Fibroblast of lung (primary cell): Measurements from ENCODE around the gene GPAT2. TPM values are rescaled to one million over a fixed set of nuclear protein-coding genes. Genes with fewer than 3 reads are reported as not detected.
"Not testable (repeated sequence)": the region's sequence is repeated elsewhere in the genome, so short reads cannot be mapped to it uniquely, and the experiment has no call there.

Experiments used
- DNase-seq, 2 donors: peaks; one replicate each; pipeline versions ENCODE4 v3.0.0 to v3.0.0-alpha.2; 2010; ENCODE audit warnings: low read depth in 2 of 2
- H2AFZ ChIP-seq: 2 replicates; pipeline ENCODE4 v1.5.1; 2012; ENCODE audit warnings: low read length, control low read depth, inconsistent platforms
- H3K27ac ChIP-seq: 2 replicates; pipeline ENCODE4 v1.5.1; 2011; ENCODE audit warnings: low read length, control low read depth; ENCODE audit not compliant: insufficient read depth
- H3K27me3 ChIP-seq: 2 replicates; pipeline ENCODE4 v1.5.1; 2011; ENCODE audit warnings: mild to moderate bottlenecking, low read length; ENCODE audit not compliant: control insufficient read depth, insufficient read depth
- H3K36me3 ChIP-seq: 2 replicates; pipeline ENCODE4 v1.5.1; 2011; ENCODE audit warnings: low read length; ENCODE audit not compliant: control insufficient read depth, insufficient read depth
- H3K4me1 ChIP-seq: 2 replicates; pipeline ENCODE4 v1.5.1; 2011; ENCODE audit warnings: low read length; ENCODE audit not compliant: control insufficient read depth, insufficient read depth; ENCODE audit errors: extremely low read depth
- H3K4me2 ChIP-seq: 2 replicates; pipeline ENCODE4 v1.5.1; 2011; ENCODE audit warnings: low read length, control low read depth; ENCODE audit not compliant: insufficient read depth; ENCODE audit errors: extremely low read depth
- H3K4me3 ChIP-seq, 4 experiments: fragments of 200-600 bp in 1 of 4; sonication (generic) in 1 of 4; replicated peaks in 1 of 4; 2 replicates each; pipeline ENCODE4 v1.5.1; 2011 to 2016; ENCODE audit warnings: low read length in 4 of 4, low read depth in 3 of 4, mild to moderate bottlenecking in 3 of 4, control low read depth in 2 of 4, inconsistent platforms in 1 of 4, mixed read lengths in 1 of 4; ENCODE audit not compliant: insufficient read depth in 1 of 4; ENCODE audit errors: control extremely low read depth in 1 of 4
- H3K79me2 ChIP-seq: 2 replicates; pipeline ENCODE4 v1.5.1; 2012; ENCODE audit warnings: mild to moderate bottlenecking, low read length, inconsistent platforms; ENCODE audit not compliant: control insufficient read depth, insufficient read depth
- H3K9ac ChIP-seq: 2 replicates; pipeline ENCODE4 v1.5.1; 2011; ENCODE audit warnings: mild to moderate bottlenecking, low read length, control low read depth; ENCODE audit not compliant: insufficient read depth
- H3K9me3 ChIP-seq: 2 replicates; pipeline ENCODE4 v1.5.1; 2012; ENCODE audit warnings: low read depth, low read length; ENCODE audit not compliant: control insufficient read depth, insufficient read depth
- H4K20me1 ChIP-seq: 2 replicates; pipeline ENCODE4 v1.5.1; 2011; ENCODE audit warnings: low read length; ENCODE audit not compliant: control insufficient read depth, insufficient read depth; ENCODE audit errors: extremely low read depth
- polyA plus RNA-seq, 2 donors: library from polyadenylated mRNA; depleted of rRNA in 1 of 2; stranded (reverse) in 1 of 2; unstranded in 1 of 2; fragments of >200 nt; gene quantifications; 2 replicates each; pipeline ENCODE4 v1.2.1, GENCODE V29; 2011 to 2012; ENCODE audit warnings: missing spikeins in 1 of 2
- total RNA-seq: library from RNA; depleted of rRNA; stranded (reverse); fragments of >200 nt; gene quantifications from 2 replicates; pipeline ENCODE4 v1.2.1, GENCODE V29; 2014
- TF ChIP-seq, protein P1 (sequence below), 2 donors: IDR thresholded peaks in 1 of 2; conservative IDR thresholded peaks in 1 of 2; 1 replicate in 1 of 2; 2 replicates in 1 of 2; pipeline ENCODE4 v1.5.1; 2011 to 2012; ENCODE audit warnings: low read length in 2 of 2, control low read depth in 1 of 2, inconsistent platforms in 1 of 2, low read depth in 1 of 2, mild to moderate bottlenecking in 1 of 2

Gene GPAT2
- total and polyA plus RNA-seq, 2 donors (not counting 1 experiment from before 2014, with no cell fraction given) = 1.1 to 2.8 TPM

DNA sequence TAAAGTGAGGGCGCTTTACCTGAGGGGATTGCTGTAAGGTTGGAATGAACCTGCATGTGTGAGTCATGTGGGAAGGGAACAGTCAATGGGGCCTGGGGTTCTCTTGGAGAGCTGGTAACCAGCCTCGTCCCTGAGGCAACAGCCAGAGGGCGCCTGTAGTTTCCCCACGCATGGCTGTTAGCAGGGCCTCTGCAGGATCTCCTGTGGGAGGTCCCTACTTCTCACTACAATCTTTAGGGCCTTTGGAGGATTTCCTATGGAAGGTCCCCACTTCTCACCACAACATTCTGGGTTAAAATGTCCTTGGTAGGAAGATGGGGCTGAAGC is 23.6 kb downstream of the GPAT2 start:
- H3K4me3 ChIP-seq = peak overlapping the region in 1 of 4 experiments; percentile 30
- not testable (repeated sequence) for H3K27ac ChIP-seq, H3K4me1 ChIP-seq, H3K9ac ChIP-seq, H3K36me3 ChIP-seq, H3K4me2 ChIP-seq, H3K9me3 ChIP-seq, H4K20me1 ChIP-seq, H3K27me3 ChIP-seq, H2AFZ ChIP-seq, H3K79me2 ChIP-seq
- DNase-seq = peak; percentile 8 to 9
- TF ChIP-seq, protein P1, sequence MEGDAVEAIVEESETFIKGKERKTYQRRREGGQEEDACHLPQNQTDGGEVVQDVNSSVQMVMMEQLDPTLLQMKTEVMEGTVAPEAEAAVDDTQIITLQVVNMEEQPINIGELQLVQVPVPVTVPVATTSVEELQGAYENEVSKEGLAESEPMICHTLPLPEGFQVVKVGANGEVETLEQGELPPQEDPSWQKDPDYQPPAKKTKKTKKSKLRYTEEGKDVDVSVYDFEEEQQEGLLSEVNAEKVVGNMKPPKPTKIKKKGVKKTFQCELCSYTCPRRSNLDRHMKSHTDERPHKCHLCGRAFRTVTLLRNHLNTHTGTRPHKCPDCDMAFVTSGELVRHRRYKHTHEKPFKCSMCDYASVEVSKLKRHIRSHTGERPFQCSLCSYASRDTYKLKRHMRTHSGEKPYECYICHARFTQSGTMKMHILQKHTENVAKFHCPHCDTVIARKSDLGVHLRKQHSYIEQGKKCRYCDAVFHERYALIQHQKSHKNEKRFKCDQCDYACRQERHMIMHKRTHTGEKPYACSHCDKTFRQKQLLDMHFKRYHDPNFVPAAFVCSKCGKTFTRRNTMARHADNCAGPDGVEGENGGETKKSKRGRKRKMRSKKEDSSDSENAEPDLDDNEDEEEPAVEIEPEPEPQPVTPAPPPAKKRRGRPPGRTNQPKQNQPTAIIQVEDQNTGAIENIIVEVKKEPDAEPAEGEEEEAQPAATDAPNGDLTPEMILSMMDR (conservative IDR thresholded peaks at IDR 0.05 in 1 of 2, IDR thresholded peaks at IDR 0.05 in 1 of 2; ENCODE audit: low read depth in 1 of 2, low read length in 2 of 2) = peak in 1 of 2 donors; percentile 25

DNA sequence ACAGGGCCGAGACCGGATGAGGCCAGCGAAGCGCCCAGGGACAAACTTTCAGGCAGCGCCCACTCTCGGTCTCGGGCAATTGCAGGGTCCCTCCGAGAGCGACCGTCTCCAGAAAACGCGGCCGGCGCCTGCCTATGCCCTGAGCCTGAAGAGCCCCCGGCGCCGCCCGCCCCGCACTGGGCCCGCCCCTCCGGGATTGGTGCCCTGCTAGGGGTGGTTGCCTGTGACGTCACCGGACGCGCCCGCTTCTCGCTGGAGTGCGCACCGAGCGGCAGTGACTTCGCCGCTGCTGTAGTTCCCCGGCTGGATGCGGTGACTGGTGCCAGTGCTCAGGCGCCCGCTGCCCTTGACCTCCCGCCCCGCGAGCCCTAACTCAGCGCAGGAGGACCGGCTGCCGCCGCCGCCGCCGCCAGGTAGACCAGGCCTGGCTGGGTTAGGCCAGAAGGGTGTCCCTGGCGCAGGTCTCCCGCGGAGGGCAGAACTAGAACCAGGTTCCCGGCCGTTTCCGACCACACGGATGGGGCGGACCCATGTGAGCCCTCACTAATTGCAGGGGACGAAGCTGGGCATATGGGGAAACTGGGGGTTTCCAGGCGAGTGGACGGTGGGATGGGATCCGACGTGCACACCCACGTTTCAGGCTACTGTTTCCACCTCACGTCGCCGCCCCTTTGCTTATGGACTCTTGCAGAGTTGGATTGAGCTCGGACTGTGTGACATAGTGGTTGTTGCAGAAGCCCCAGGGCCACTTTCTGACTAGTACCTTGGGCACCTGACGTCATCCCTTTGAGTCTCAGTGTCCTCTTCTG is 24.2 kb downstream of the GPAT2 start:
- H3K9me3 ChIP-seq, H3K4me1 ChIP-seq, H3K27ac ChIP-seq, H2AFZ ChIP-seq, H3K36me3 ChIP-seq, H3K27me3 ChIP-seq, H4K20me1 ChIP-seq, H3K79me2 ChIP-seq, H3K9ac ChIP-seq: not testable (repeated sequence)
- Histone ChIP-seq H3K4me3 (peak overlapping the region; percentile 0 to 52 (median 12)), H3K4me2 (peak overlapping the region; percentile 51)
- DNase-seq = peak; percentile 70 to 77

DNA sequence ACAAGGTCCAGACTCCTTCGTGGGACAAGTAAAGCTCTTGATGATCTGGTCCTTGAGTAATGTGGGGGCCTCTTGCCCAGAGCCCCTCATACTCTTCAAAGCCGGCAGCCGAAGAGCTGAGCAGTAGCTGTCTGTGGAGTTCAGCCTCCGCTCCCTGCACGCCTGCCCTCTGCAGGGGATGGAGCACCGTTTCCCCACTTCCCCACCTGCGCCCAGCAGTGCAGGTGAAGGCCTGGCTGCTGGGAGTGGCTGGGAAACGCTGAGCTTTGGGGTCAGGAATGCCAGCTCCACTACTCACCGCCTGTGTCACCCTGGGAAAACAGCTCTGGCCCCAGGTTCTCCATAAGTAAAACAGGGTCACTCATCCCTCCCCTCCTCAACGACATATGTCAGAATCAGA is 24.9 kb downstream of the GPAT2 start:
- H3K27me3 ChIP-seq, H4K20me1 ChIP-seq, H2AFZ ChIP-seq, H3K4me1 ChIP-seq, H3K9me3 ChIP-seq, H3K27ac ChIP-seq, H3K9ac ChIP-seq, H3K36me3 ChIP-seq, H3K79me2 ChIP-seq, DNase-seq: not testable (repeated sequence)
- Histone ChIP-seq H3K4me3 (peak overlapping the region in 3 of 4 experiments; percentile 2 to 52 (median 21)), H3K4me2 (peak overlapping the region; percentile 71)

DNA sequence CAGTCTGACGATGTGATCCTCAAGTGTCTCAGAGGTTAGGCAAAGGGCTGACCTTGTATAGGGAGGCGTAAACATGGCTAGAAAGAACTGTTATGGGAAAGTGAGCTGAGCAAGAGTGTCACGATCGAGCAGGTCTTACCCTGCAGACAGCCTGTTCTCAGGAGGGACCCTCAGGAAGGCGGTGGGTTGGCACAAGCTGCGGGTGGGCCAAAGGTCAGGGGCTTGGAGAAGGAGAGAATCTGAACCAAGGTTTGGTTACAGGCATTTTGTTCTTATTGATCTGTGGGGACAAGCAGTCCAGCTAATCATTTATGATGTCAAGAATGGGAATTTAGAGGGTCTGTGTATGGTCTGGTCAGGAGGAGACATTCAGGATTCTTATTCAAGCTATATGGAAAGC is 26.7 kb downstream of the GPAT2 start:
- not testable (repeated sequence) for H3K36me3 ChIP-seq, H3K9me3 ChIP-seq, H3K27me3 ChIP-seq, H3K4me2 ChIP-seq, H3K79me2 ChIP-seq, DNase-seq, H3K4me1 ChIP-seq, H3K27ac ChIP-seq, H3K4me3 ChIP-seq, H3K9ac ChIP-seq, H4K20me1 ChIP-seq, H2AFZ ChIP-seq

DNA sequence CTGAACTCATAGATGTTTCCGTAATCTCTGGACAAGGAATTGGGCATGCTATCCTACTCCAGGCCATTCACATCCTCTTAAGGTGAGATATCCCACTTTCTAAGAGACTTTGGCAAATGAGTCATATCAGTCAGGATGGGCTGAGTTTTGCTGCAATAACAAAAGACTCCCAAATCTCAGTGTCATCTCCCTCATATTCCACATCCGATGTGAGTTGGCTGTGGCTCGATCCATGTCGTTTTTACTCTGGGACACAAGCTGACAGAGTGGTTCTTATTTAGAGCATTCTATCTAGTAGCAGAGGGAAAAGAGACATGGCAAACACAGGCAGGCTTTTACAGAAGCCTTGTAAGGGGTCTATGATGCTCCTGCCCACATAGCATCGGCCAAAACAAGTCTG is 28.5 kb downstream of the GPAT2 start:
- not testable (repeated sequence) for H3K36me3 ChIP-seq

More for the DNA sequence above, 28.5 kb downstream of the GPAT2 start:
- not testable (repeated sequence) for H2AFZ ChIP-seq, H3K27me3 ChIP-seq, H3K4me3 ChIP-seq, H3K4me2 ChIP-seq, H3K9ac ChIP-seq, H4K20me1 ChIP-seq, H3K4me1 ChIP-seq, DNase-seq, H3K27ac ChIP-seq, H3K79me2 ChIP-seq, H3K9me3 ChIP-seq
